K562 (cell line): ENCODE data around the gene SLC6A6. TPM values are rescaled to one million over a fixed set of nuclear protein-coding genes. Genes with fewer than 3 reads are reported as not detected.

Experiments used
- ATAC-seq: fragments of 200-7000 bp; cut with Tn5 transposase; 3 replicates; pipeline ENCODE4 v1.9.1; 2020; ENCODE audit warnings: moderate library complexity
- BruUV-seq: library from RNA; stranded (reverse); fragments of 400-500 nt; replicated peaks from 2 replicates; lab custom pipeline; 2021; lab: Mats Ljungman, UMichigan
- CTCF ChIA-PET: fragments of 300-600 bp; formaldehyde crosslinking; extraction: SDS; loops from one replicate; lab custom pipeline; 2021; ENCODE audit warnings: low intra/inter-chr PET ratio; lab: Yijun Ruan, JAX
- POLR2A ChIA-PET: fragments of 300-600, 350-650 bp; sonication (Branson Sonifier 250); formaldehyde crosslinking; extraction: SDS; loops from one replicate; lab custom pipeline; 2021; ENCODE audit warnings: antibody characterized with exemption, inconsistent platforms; lab: Yijun Ruan, JAX
- DNase-seq, 4 experiments: peaks; one replicate each; pipeline versions ENCODE4 v3.0.0 to v3.0.0-alpha.2; 2011 to 2018; ENCODE audit warnings: low spot score in 3 of 4, mixed read lengths in 3 of 4; ENCODE audit errors: extremely low read depth in 1 of 4
- FAIRE-seq: peaks from 2 replicates; lab custom pipeline; 2011; peaks lifted over from hg19 to GRCh38; lab: Jason Lieb, UNC
- H2AFZ ChIP-seq: 2 replicates; pipeline ENCODE4 v1.6.0; 2011; ENCODE audit warnings: low read depth, low read length, control low read depth, inconsistent platforms
- H3K27ac ChIP-seq: fragments of 200-600 bp; 3 replicates; pipeline ENCODE4 v1.8.0; 2011; ENCODE audit warnings: low read depth, mild to moderate bottlenecking, control low read depth, inconsistent platforms, low read length, moderate library complexity, mixed read lengths; ENCODE audit errors: extremely low read depth
- H3K27me3 ChIP-seq, 2 experiments: fragments of 300-600 bp in 1 of 2; 2 replicates in 1 of 2; 3 replicates in 1 of 2; pipeline versions ENCODE4 v1.6.0 to v1.8.0; 2011; ENCODE audit warnings: inconsistent platforms in 2 of 2, low read length in 2 of 2, mild to moderate bottlenecking in 1 of 2, mixed read lengths in 1 of 2, moderate library complexity in 1 of 2; ENCODE audit not compliant: control insufficient read depth in 2 of 2, insufficient read depth in 2 of 2
- H3K36me3 ChIP-seq: fragments of 300-600 bp; 3 replicates; pipeline ENCODE4 v1.8.0; 2011; ENCODE audit warnings: mild to moderate bottlenecking, low read length, inconsistent platforms; ENCODE audit not compliant: control insufficient read depth, insufficient read depth
- H3K4me1 ChIP-seq, 2 experiments: fragments of 200-600 bp in 1 of 2; replicated peaks in 1 of 2; 2 replicates in 1 of 2; 3 replicates in 1 of 2; pipeline versions ENCODE4 v1.5.1 to v1.8.0; 2011; ENCODE audit warnings: inconsistent platforms in 2 of 2, low read length in 2 of 2, mild to moderate bottlenecking in 1 of 2, mixed read lengths in 1 of 2, moderate library complexity in 1 of 2; ENCODE audit not compliant: control insufficient read depth in 2 of 2, insufficient read depth in 2 of 2
- H3K4me2 ChIP-seq: 2 replicates; pipeline ENCODE4 v1.6.1; 2011; ENCODE audit warnings: low read length, control low read depth, inconsistent platforms, mixed read lengths; ENCODE audit not compliant: insufficient read depth
- H3K4me3 ChIP-seq: fragments of 200-600 bp; sonication (generic), shearing (Covaris generic); 2 replicates; pipeline ENCODE4 v1.5.1; 2016; ENCODE audit warnings: control low read depth, inconsistent platforms
- H3K79me2 ChIP-seq: fragments of 200-600 bp; 3 replicates; pipeline ENCODE4 v1.8.0; 2011; ENCODE audit warnings: low read length, inconsistent platforms; ENCODE audit not compliant: control insufficient read depth, insufficient read depth
- H3K9ac ChIP-seq, 2 experiments: 2 replicates each; pipeline versions ENCODE4 v1.6.0 to v1.6.1; 2011; ENCODE audit warnings: low read depth in 2 of 2, low read length in 2 of 2, control low read depth in 1 of 2, inconsistent platforms in 1 of 2, mild to moderate bottlenecking in 1 of 2, mixed read lengths in 1 of 2; ENCODE audit not compliant: insufficient read depth in 1 of 2
- H3K9me1 ChIP-seq: one replicate; pipeline ENCODE4 v1.6.0; 2011; ENCODE audit warnings: inconsistent platforms, mild to moderate bottlenecking, low read length, moderate library complexity; ENCODE audit not compliant: control insufficient read depth, insufficient read depth
- H3K9me3 ChIP-seq: replicated peaks from 2 replicates; pipeline ENCODE4 v1.5.1; 2011; ENCODE audit warnings: low read depth, low read length, inconsistent platforms; ENCODE audit not compliant: control insufficient read depth, insufficient read depth
- H4K20me1 ChIP-seq: replicated peaks from 2 replicates; pipeline ENCODE4 v1.6.1; 2011; ENCODE audit warnings: low read length, inconsistent platforms, mixed read lengths; ENCODE audit not compliant: control insufficient read depth, insufficient read depth
- CBX8 ChIP-seq: fragments of 200-600 bp; sonication (generic); IDR thresholded peaks from 2 replicates; pipeline ENCODE4 v1.6.1; 2012; ENCODE audit warnings: borderline replicate concordance, mixed run types, low read depth, mild to moderate bottlenecking, moderate library complexity, mixed read lengths, low read length, control low read depth, inconsistent platforms; ENCODE audit not compliant: poor library complexity, severe bottlenecking; ENCODE audit errors: extremely low read depth
- CEBPG ChIP-seq, 3 experiments: fragments of 200-800 bp in 1 of 3; sonication (Bioruptor generic) in 1 of 3; sonication (generic) in 1 of 3; formaldehyde crosslinking in 1 of 3; IDR thresholded peaks in 2 of 3; conservative IDR thresholded peaks in 1 of 3; 2 replicates each; pipeline versions ENCODE4 v1.6.1 to v1.8.0; 2016 to 2022; ENCODE audit warnings: missing compliant biosample characterization in 2 of 3, missing genetic modification characterization in 2 of 3, mild to moderate bottlenecking in 1 of 3, missing genetic modification reagents in 1 of 3
- ETS1 ChIP-seq: conservative IDR thresholded peaks from 2 replicates; pipeline ENCODE4 v1.6.1; 2011; ENCODE audit warnings: low read depth, mild to moderate bottlenecking, low read length; ENCODE audit not compliant: control insufficient read depth
- GMEB1 ChIP-seq: fragments of 250-450 bp; sonication (Bioruptor Pico); IDR thresholded peaks from 2 replicates; pipeline ENCODE4 v1.4.0; 2020; ENCODE audit warnings: mild to moderate bottlenecking
- HOMEZ ChIP-seq: fragments of 250-450 bp; sonication (Bioruptor Pico); IDR thresholded peaks from 2 replicates; pipeline ENCODE4 v1.4.0; 2020; ENCODE audit warnings: mild to moderate bottlenecking, moderate library complexity
- KAT2B ChIP-seq: IDR thresholded peaks from one replicate; pipeline ENCODE4 v1.6.1; 2012; ENCODE audit warnings: low read depth, mild to moderate bottlenecking, control low read depth, inconsistent platforms, low read length, moderate library complexity
- RBM15 ChIP-seq: fragments of 200-400 bp; formaldehyde crosslinking; IDR thresholded peaks from 2 replicates; pipeline ENCODE4 v1.6.1; 2018; ENCODE audit warnings: mild to moderate bottlenecking, low read length, moderate library complexity; ENCODE audit not compliant: insufficient read depth
- RBM25 ChIP-seq: fragments of 200-400 bp; formaldehyde crosslinking; IDR thresholded peaks from 2 replicates; pipeline ENCODE4 v1.6.1; 2018; ENCODE audit warnings: low read length, low read depth, moderate library complexity; ENCODE audit not compliant: severe bottlenecking
- RFX7 ChIP-seq: fragments of 250-450 bp; sonication (Bioruptor Pico); IDR thresholded peaks from 2 replicates; pipeline ENCODE4 v1.5.1; 2021; ENCODE audit warnings: mild to moderate bottlenecking
- SREBF1 ChIP-seq: fragments of 150-350 bp; IDR thresholded peaks from 2 replicates; pipeline ENCODE4 v1.6.1; 2014; ENCODE audit warnings: antibody characterized with exemption, low read depth, low read length, borderline replicate concordance
- TFAP4 ChIP-seq: sonication (generic); formaldehyde crosslinking; IDR thresholded peaks from 2 replicates; pipeline ENCODE4 v1.8.0; 2022; ENCODE audit warnings: missing genetic modification reagents, mild to moderate bottlenecking, moderate library complexity, borderline replicate concordance
- WGBS: fragments of 100-300 bp; shearing (Covaris generic); methylation state at CpG from one replicate; pipeline ENCODE4 v1.1.6; 2016; ENCODE audit warnings: low coverage, mixed read lengths; ENCODE audit not compliant: insufficient coverage; ENCODE audit errors: missing lambda C conversion rate; 5-methylcytosine and 5-hydroxymethylcytosine counted together
- in situ Hi-C: fragments of 300-500 bp; cut with MboI; formaldehyde crosslinking; loops from 4 replicates; pipeline ENCODE4 v1.15.0; 2018; ENCODE audit warnings: inconsistent platforms, mixed read lengths
- intact Hi-C: fragments of 100-400 bp; cut with micrococcal nuclease; formaldehyde crosslinking; loops from 2 replicates; pipeline ENCODE4 v1.14.2; 2022
- polyA plus RNA-seq, 8 experiments: library from polyadenylated mRNA; depleted of rRNA in 4 of 8; stranded (reverse) in 5 of 8; unstranded in 3 of 8; fragments of >200 nt; fragmentation: Nextera tagmentation in 2 of 8; fragmentation: Illumina TruSeq in 1 of 8; extraction: Ambion mirVana in 2 of 8; extraction: Trizol in 1 of 8; gene quantifications; 2 replicates each; pipeline versions ENCODE4 v1.2.1 to v1.2.3, GENCODE V29; 2011 to 2014; ENCODE audit warnings: inconsistent platforms in 1 of 8, missing spikeins in 1 of 8
- total RNA-seq, 7 experiments: library from RNA; depleted of rRNA in 6 of 7; stranded (reverse); fragments of >200 nt in 6 of 7; fragmentation: Illumina TruSeq in 2 of 7; extraction: Trizol in 2 of 7; gene quantifications; 2 replicates each; pipeline versions ENCODE4 v1.2.1 to v1.2.3, GENCODE V29; 2011 to 2021; ENCODE audit warnings: low replicate concordance in 1 of 7

SLC6A6 gene
- total and polyA plus RNA-seq, 9 of the 15 experiments (the other 6 are each of a cell fraction or from before 2014, with no cell fraction given): 12.3 to 203 (median 93.2) TPM

- DNase-seq (no peak), ATAC-seq (no peak), FAIRE-seq (no peak)
- peaks cover 0 to 21% of the 10 kb centered on the region in 2 experiments; a peak in 1 of 5 replicates for H3K4me1 ChIP-seq
- no peak overlapping the region for H2AFZ ChIP-seq
- no peak overlapping the region for H3K4me2 ChIP-seq
- H3K27me3 ChIP-seq: peaks cover 70 to 76% of the 10 kb centered on the region in 2 experiments
- in situ Hi-C loops: loop anchor here (25.0 kb wide), 1 partner anchor 394 kb away; no protein-coding TSS in a partner anchor
- no TSS peak for BruUV-seq
- CTCF ChIA-PET: no interaction called here
- intact Hi-C loops: no loop called here
- H3K27ac ChIP-seq: no peak overlapping the region
- no peak overlapping the region for H3K4me3 ChIP-seq
- H3K9me1 ChIP-seq: no peaks in the 10 kb centered on the region
- H3K79me2 ChIP-seq: no peaks in the 10 kb centered on the region
- peaks cover 13% of the 10 kb centered on the region for H4K20me1 ChIP-seq
- POLR2A ChIA-PET: interaction anchor here (1.6 kb wide), 1 partner anchor 15 kb away, joined by 6 read pairs; no protein-coding TSS in a partner anchor
- WGBS: 6% methylated on average over 7 of the region's 7 CpGs
- H3K9ac ChIP-seq: no peak overlapping the region
- no peaks in the 10 kb centered on the region for H3K9me3 ChIP-seq
- no peaks in the 10 kb centered on the region for H3K36me3 ChIP-seq
- TF ChIP-seq RBM15 (no peak), GMEB1 (CRISPR knock-in tag) (no peak), TFAP4 (no peak), HOMEZ (CRISPR knock-in tag) (no peak), RFX7 (CRISPR knock-in tag) (no peak), CEBPG (CRISPR knock-in tag; IDR thresholded peaks at IDR 0.05) (no peak), CEBPG (tag; conservative IDR thresholded peaks at IDR 0.05 in 1 of 2, IDR thresholded peaks at IDR 0.05 in 1 of 2) (no peak), SREBF1 (no peak), KAT2B (no peak), ETS1 (no peak), RBM25 (no peak), CBX8 (no peak)
Observed at GRCh38 chr3:14518432-14518802, 116.0 kb downstream of the SLC6A6 start.
